Right atrium auricular region (tissue), 2 donors: ENCODE measurements around the gene SLC5A3. TPM values are rescaled to one million over a fixed set of nuclear protein-coding genes. Genes with fewer than 3 reads are reported as not detected.

Source experiments
- DNase-seq: peaks from one replicate; pipeline ENCODE4 v3.0.0-alpha.2; 2019; ENCODE audit warnings: low spot score
- H3K27ac ChIP-seq, 2 donors: fragments of 200-600 bp; sonication (generic); 1 replicate in 1 of 2; 2 replicates in 1 of 2; pipeline ENCODE4 v1.5.1; 2016 to 2019
- H3K27me3 ChIP-seq, 2 donors: fragments of 200-600 bp; sonication (generic); one replicate each; pipeline versions ENCODE4 v1.5.1 to v1.6.0; 2017 to 2019
- H3K36me3 ChIP-seq: fragments of 200-600 bp; sonication (generic); one replicate; pipeline ENCODE4 v1.5.1; 2016
- H3K4me1 ChIP-seq, 2 donors: fragments of 200-600 bp; sonication (generic); one replicate each; pipeline versions ENCODE4 v1.5.1 to v1.6.0; 2017 to 2019
- H3K4me3 ChIP-seq, 2 donors: fragments of 200-600 bp; sonication (generic); 1 replicate in 1 of 2; 2 replicates in 1 of 2; pipeline ENCODE4 v1.5.1; 2017 to 2019; ENCODE audit warnings: mild to moderate bottlenecking in 1 of 2, moderate library complexity in 1 of 2
- H3K9me3 ChIP-seq, 2 donors: fragments of 200-600 bp; sonication (generic); one replicate each; pipeline ENCODE4 v1.5.1; 2019
- total RNA-seq, 2 donors: library from RNA; depleted of rRNA; stranded (reverse); fragments of >200 nt; gene quantifications; one replicate each; pipeline ENCODE4 v1.1.0, GENCODE V29; 2016
- TF ChIP-seq, protein P1 (sequence below), 2 donors: fragments of 200-600 bp; sonication (generic); IDR thresholded peaks; one replicate each; pipeline ENCODE4 v1.5.1; 2019; ENCODE audit warnings: antibody characterized with exemption in 2 of 2

The SLC5A3 gene
- total RNA-seq, 2 donors from 2014 or later = 4.4 to 4.6 TPM

GRCh38 chr21:34042735-34043134 lies 30.6 kb upstream of the SLC5A3 start:
- Histone ChIP-seq H3K27me3 (no peaks in the 10 kb centered on the region), H3K4me1 (no peaks in the 10 kb centered on the region), H3K9me3 (no peaks in the 10 kb centered on the region), H3K27ac (no peak overlapping the region), H3K4me3 (no peak overlapping the region), H3K36me3 (no peaks in the 10 kb centered on the region)
- TF ChIP-seq, protein P1, sequence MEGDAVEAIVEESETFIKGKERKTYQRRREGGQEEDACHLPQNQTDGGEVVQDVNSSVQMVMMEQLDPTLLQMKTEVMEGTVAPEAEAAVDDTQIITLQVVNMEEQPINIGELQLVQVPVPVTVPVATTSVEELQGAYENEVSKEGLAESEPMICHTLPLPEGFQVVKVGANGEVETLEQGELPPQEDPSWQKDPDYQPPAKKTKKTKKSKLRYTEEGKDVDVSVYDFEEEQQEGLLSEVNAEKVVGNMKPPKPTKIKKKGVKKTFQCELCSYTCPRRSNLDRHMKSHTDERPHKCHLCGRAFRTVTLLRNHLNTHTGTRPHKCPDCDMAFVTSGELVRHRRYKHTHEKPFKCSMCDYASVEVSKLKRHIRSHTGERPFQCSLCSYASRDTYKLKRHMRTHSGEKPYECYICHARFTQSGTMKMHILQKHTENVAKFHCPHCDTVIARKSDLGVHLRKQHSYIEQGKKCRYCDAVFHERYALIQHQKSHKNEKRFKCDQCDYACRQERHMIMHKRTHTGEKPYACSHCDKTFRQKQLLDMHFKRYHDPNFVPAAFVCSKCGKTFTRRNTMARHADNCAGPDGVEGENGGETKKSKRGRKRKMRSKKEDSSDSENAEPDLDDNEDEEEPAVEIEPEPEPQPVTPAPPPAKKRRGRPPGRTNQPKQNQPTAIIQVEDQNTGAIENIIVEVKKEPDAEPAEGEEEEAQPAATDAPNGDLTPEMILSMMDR (IDR thresholded peaks at IDR 0.05) = no peak
- DNase-seq = no peak

- no peak overlapping the region for H3K27ac ChIP-seq
- H3K4me1 ChIP-seq = no peaks in the 10 kb centered on the region
- DNase-seq = no peak
- no peak overlapping the region for H3K4me3 ChIP-seq
- H3K36me3 ChIP-seq = no peaks in the 10 kb centered on the region
- no peaks in the 10 kb centered on the region for H3K27me3 ChIP-seq
- TF ChIP-seq, protein P1 (IDR thresholded peaks at IDR 0.05) = no peak
- no peaks in the 10 kb centered on the region for H3K9me3 ChIP-seq
Observed at GRCh38 chr21:34043333-34043732, 30.0 kb upstream of the SLC5A3 start.

DNA sequence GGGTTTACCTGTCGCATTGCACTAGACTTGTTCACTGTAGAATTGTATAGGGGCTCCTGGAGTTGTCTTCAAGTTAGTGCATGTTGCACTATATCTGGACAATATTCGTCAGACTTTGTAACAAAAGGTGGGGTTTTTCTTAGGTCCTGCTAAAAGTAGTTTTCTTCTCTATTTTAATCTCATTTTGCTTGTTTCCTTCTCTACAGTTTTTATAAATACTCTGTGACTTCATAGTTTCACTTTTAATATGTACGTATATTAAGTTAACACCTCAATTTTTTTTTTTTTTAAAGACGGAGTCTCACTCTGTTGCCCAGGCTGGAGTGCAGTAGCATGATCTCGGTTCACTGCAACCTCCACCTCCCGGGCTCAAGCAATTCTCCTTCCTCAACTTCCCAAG lies 26.5 kb upstream of the SLC5A3 start:
- Histone ChIP-seq H3K27me3 (no peaks in the 10 kb centered on the region), H3K27ac (no peak overlapping the region), H3K4me1 (no peaks in the 10 kb centered on the region), H3K9me3 (no peaks in the 10 kb centered on the region), H3K36me3 (no peaks in the 10 kb centered on the region), H3K4me3 (no peak overlapping the region)
- no peak for DNase-seq
- TF ChIP-seq, protein P1 (IDR thresholded peaks at IDR 0.05) = no peak

DNA sequence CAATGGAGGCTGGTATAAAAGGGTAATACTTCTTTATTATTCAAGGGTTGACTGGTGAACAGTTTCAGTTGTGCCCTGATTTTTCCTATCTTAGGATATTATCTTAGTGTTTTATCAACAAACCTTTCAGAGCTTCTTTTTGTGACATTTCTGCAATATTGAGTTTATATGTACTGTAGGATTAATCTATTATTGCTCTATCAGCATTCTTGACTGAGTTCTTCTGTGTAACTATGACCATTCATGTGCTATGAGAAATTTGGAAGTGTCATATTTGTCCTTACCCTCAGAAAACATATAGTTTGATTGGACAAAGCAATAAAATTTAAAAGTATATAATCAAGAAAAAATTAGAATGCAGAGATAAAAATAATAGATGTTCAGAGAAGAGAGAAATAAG lies 25.5 kb upstream of the SLC5A3 start:
- H3K9me3 ChIP-seq = no peaks in the 10 kb centered on the region
- H3K4me1 ChIP-seq = no peaks in the 10 kb centered on the region
- no peak overlapping the region for H3K4me3 ChIP-seq
- no peak overlapping the region for H3K27ac ChIP-seq
- TF ChIP-seq, protein P1 (IDR thresholded peaks at IDR 0.05) = no peak
- no peak for DNase-seq
- H3K27me3 ChIP-seq = no peaks in the 10 kb centered on the region
- no peaks in the 10 kb centered on the region for H3K36me3 ChIP-seq

- Histone ChIP-seq H3K27me3 (no peaks in the 10 kb centered on the region), H3K9me3 (no peaks in the 10 kb centered on the region), H3K27ac (no peak overlapping the region), H3K36me3 (no peaks in the 10 kb centered on the region), H3K4me3 (no peak overlapping the region), H3K4me1 (no peaks in the 10 kb centered on the region)
- TF ChIP-seq, protein P1 (IDR thresholded peaks at IDR 0.05) = no peak
- DNase-seq = no peak
Observed at GRCh38 chr21:34052171-34052570, 21.2 kb upstream of the SLC5A3 start.

GRCh38 chr21:34054259-34054658 lies 19.1 kb upstream of the SLC5A3 start:
- no peaks in the 10 kb centered on the region for H3K36me3 ChIP-seq
- H3K4me3 ChIP-seq = no peak overlapping the region
- TF ChIP-seq, protein P1 (IDR thresholded peaks at IDR 0.05) = no peak
- no peaks in the 10 kb centered on the region for H3K27me3 ChIP-seq
- H3K9me3 ChIP-seq = no peaks in the 10 kb centered on the region
- H3K27ac ChIP-seq = no peak overlapping the region
- DNase-seq = no peak
- no peaks in the 10 kb centered on the region for H3K4me1 ChIP-seq
